ENCODE measurements around the gene SORCS3. TPM values are rescaled to one million over a fixed set of nuclear protein-coding genes. Genes with fewer than 3 reads are reported as not detected.

SORCS3 gene
- polyA plus RNA-seq, 1 donor from 2014 or later, result 9.8 TPM

DNA sequence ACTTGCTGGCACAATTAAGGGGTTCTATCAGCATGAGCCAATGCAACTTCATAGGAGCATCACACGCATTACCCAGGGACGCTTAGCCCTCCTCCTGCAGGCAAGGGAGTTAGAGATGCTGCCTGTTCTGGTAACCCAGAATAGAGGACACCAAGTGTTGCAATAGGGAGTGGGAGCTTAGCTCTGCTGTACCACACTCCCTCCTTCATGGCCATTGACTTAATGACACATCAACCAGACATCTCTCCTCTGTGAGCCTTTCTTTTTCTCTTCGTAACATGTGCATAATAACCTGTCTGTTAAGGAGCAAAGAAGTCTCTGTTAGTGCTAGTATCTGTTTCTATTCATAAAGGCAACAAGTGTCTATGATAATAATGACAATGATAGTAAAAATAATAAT, 282.4 kb downstream of the SORCS3 start:
- Histone ChIP-seq H3K79me2 (replicated peaks; ENCODE audit: insufficient read depth, low read length) (no peaks in the 10 kb centered on the region), H3K9ac (ENCODE audit: low read length) (no peak overlapping the region), H3K27ac (ENCODE audit: low read length) (no peak overlapping the region), H3F3A (ENCODE audit: insufficient read depth, low read length, poor library complexity, severe bottlenecking) (no peaks in the 10 kb centered on the region), H3K9me3 (ENCODE audit: low read length) (no peaks in the 10 kb centered on the region), H3K9me2 (ENCODE audit: insufficient read depth, low read length) (no peaks in the 10 kb centered on the region), H3K27me3 (ENCODE audit: insufficient read depth, low read depth, low read length) (no peaks in the 10 kb centered on the region), H4K20me1 (ENCODE audit: insufficient read depth) (no peaks in the 10 kb centered on the region), H3K4me3 (ENCODE audit: low read length) (no peak overlapping the region), H2AFZ (ENCODE audit: low read depth, low read length) (no peak overlapping the region), H3K36me3 (ENCODE audit: insufficient read depth, low read length) (no peaks in the 10 kb centered on the region), H3K4me2 (ENCODE audit: low read length) (no peak overlapping the region)
- TF ChIP-seq, protein P1, sequence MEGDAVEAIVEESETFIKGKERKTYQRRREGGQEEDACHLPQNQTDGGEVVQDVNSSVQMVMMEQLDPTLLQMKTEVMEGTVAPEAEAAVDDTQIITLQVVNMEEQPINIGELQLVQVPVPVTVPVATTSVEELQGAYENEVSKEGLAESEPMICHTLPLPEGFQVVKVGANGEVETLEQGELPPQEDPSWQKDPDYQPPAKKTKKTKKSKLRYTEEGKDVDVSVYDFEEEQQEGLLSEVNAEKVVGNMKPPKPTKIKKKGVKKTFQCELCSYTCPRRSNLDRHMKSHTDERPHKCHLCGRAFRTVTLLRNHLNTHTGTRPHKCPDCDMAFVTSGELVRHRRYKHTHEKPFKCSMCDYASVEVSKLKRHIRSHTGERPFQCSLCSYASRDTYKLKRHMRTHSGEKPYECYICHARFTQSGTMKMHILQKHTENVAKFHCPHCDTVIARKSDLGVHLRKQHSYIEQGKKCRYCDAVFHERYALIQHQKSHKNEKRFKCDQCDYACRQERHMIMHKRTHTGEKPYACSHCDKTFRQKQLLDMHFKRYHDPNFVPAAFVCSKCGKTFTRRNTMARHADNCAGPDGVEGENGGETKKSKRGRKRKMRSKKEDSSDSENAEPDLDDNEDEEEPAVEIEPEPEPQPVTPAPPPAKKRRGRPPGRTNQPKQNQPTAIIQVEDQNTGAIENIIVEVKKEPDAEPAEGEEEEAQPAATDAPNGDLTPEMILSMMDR (IDR thresholded peaks at IDR 0.05; ENCODE audit: poor library complexity, severe bottlenecking), result no peak
- TF ChIP-seq SMC3 (conservative IDR thresholded peaks at IDR 0.05; ENCODE audit: poor library complexity) (no peak), POLR2AphosphoS5 (IDR thresholded peaks at IDR 0.05) (no peak), MXI1 (conservative IDR thresholded peaks at IDR 0.05; ENCODE audit: poor library complexity, severe bottlenecking) (no peak), EP300 (conservative IDR thresholded peaks at IDR 0.05; ENCODE audit: poor library complexity, severe bottlenecking) (no peak), EZH2 (IDR thresholded peaks at IDR 0.05; ENCODE audit: borderline replicate concordance, insufficient read depth, low read length, poor library complexity, severe bottlenecking) (no peak)
- TF ChIP-seq, protein P2, sequence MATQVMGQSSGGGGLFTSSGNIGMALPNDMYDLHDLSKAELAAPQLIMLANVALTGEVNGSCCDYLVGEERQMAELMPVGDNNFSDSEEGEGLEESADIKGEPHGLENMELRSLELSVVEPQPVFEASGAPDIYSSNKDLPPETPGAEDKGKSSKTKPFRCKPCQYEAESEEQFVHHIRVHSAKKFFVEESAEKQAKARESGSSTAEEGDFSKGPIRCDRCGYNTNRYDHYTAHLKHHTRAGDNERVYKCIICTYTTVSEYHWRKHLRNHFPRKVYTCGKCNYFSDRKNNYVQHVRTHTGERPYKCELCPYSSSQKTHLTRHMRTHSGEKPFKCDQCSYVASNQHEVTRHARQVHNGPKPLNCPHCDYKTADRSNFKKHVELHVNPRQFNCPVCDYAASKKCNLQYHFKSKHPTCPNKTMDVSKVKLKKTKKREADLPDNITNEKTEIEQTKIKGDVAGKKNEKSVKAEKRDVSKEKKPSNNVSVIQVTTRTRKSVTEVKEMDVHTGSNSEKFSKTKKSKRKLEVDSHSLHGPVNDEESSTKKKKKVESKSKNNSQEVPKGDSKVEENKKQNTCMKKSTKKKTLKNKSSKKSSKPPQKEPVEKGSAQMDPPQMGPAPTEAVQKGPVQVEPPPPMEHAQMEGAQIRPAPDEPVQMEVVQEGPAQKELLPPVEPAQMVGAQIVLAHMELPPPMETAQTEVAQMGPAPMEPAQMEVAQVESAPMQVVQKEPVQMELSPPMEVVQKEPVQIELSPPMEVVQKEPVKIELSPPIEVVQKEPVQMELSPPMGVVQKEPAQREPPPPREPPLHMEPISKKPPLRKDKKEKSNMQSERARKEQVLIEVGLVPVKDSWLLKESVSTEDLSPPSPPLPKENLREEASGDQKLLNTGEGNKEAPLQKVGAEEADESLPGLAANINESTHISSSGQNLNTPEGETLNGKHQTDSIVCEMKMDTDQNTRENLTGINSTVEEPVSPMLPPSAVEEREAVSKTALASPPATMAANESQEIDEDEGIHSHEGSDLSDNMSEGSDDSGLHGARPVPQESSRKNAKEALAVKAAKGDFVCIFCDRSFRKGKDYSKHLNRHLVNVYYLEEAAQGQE (IDR thresholded peaks at IDR 0.05; ENCODE audit: borderline replicate concordance), result no peak

DNA sequence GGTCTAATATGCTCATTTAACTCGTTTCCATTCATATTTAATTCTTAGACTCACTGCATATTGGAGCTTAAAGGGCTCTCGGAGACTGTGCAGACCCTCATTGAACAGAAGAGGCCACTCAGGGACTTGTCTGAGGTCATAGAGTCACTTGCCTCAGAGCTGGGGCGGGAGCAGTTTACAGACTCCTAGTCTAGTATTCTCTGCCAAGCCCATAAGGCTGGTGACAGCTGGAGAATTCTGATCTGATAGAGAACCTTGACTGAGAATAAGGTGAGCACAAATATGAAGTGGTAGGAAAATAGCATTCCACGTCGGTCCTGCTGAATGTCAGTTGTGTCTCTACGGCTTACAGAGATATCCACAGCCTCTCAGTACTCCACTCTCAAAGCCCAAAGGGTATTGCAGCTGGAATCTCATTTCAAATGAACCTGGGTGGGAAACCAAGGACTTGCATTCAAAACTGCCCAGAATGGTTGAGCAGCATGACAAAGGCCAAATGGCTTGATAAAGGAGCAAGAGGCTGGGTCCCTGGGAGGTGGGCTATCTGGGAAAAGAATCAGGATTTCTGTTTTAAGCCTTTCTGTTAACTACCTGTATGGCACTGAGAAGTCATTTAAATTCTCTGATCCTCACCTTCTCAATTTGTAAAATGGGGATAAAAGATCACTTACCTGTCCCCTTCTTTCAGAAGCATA, 283.2 kb downstream of the SORCS3 start:
- Histone ChIP-seq H3F3A (ENCODE audit: insufficient read depth, low read length, poor library complexity, severe bottlenecking) (no peaks in the 10 kb centered on the region), H3K27ac (ENCODE audit: low read length) (no peak overlapping the region), H2AFZ (ENCODE audit: low read depth, low read length) (no peak overlapping the region)

More for the DNA sequence above, 283.2 kb downstream of the SORCS3 start:
- Histone ChIP-seq H3K9me2 (ENCODE audit: insufficient read depth, low read length) (no peaks in the 10 kb centered on the region), H3K36me3 (ENCODE audit: insufficient read depth, low read length) (no peaks in the 10 kb centered on the region), H3K4me2 (ENCODE audit: low read length) (no peak overlapping the region), H3K27me3 (ENCODE audit: insufficient read depth, low read depth, low read length) (no peaks in the 10 kb centered on the region), H3K9ac (ENCODE audit: low read length) (no peak overlapping the region), H3K4me3 (ENCODE audit: low read length) (no peak overlapping the region), H3K79me2 (replicated peaks; ENCODE audit: insufficient read depth, low read length) (no peaks in the 10 kb centered on the region), H4K20me1 (ENCODE audit: insufficient read depth) (no peaks in the 10 kb centered on the region), H3K9me3 (ENCODE audit: low read length) (no peaks in the 10 kb centered on the region)
- TF ChIP-seq, protein P2 (IDR thresholded peaks at IDR 0.05; ENCODE audit: borderline replicate concordance), result no peak
- TF ChIP-seq POLR2AphosphoS5 (IDR thresholded peaks at IDR 0.05), result no peak
- TF ChIP-seq EP300 (conservative IDR thresholded peaks at IDR 0.05; ENCODE audit: poor library complexity, severe bottlenecking), result no peak
- no peak for TF ChIP-seq RAD21 (conservative IDR thresholded peaks at IDR 0.05)
- TF ChIP-seq EZH2 (IDR thresholded peaks at IDR 0.05; ENCODE audit: borderline replicate concordance, insufficient read depth, low read length, poor library complexity, severe bottlenecking), result no peak
- TF ChIP-seq SMC3 (conservative IDR thresholded peaks at IDR 0.05; ENCODE audit: poor library complexity), result no peak
- TF ChIP-seq, protein P1 (IDR thresholded peaks at IDR 0.05; ENCODE audit: poor library complexity, severe bottlenecking), result no peak
- TF ChIP-seq MXI1 (conservative IDR thresholded peaks at IDR 0.05; ENCODE audit: poor library complexity, severe bottlenecking), result no peak
- no peak for TF ChIP-seq TAF1 (IDR thresholded peaks at IDR 0.05; ENCODE audit: low read depth)
